NCI-H524 treated with DMSO at 0.1 percent for 48 hours (cell line): ENCODE data around the gene WDR1.
"Not testable (repeated sequence)": the region's sequence is repeated elsewhere in the genome, so short reads cannot be mapped to it uniquely, and the experiment has no call there.

Experiments
- DNase-seq: peaks from one replicate; lab custom pipeline; 2025; lab: John Stamatoyannopoulos, UW

Gene WDR1

GRCh38 chr4:10130178-10130888, 13.7 kb upstream of the WDR1 start:
- no peak for DNase-seq

- DNase-seq = no peak
Measured at GRCh38 chr4:10129196-10130177, 12.9 kb upstream of the WDR1 start.

- DNase-seq = no peak
Measured at GRCh38 chr4:10128761-10129160, 12.2 kb upstream of the WDR1 start.

- DNase-seq = not testable (repeated sequence)
Measured at GRCh38 chr4:10127531-10127930, 10.9 kb upstream of the WDR1 start.

- no peak for DNase-seq
Measured at GRCh38 chr4:10124167-10124930, 7.8 kb upstream of the WDR1 start.

- DNase-seq = no peak
Measured at GRCh38 chr4:10123227-10124101, 6.9 kb upstream of the WDR1 start.

- DNase-seq = no peak
Measured at GRCh38 chr4:10122236-10122932, 5.8 kb upstream of the WDR1 start.

- DNase-seq = no peak
Measured at GRCh38 chr4:10121568-10122208, 5.1 kb upstream of the WDR1 start.

- DNase-seq = no peak
Measured at GRCh38 chr4:10120943-10121567, 4.5 kb upstream of the WDR1 start.

- DNase-seq = no peak
Measured at GRCh38 chr4:10119773-10120172, 3.2 kb upstream of the WDR1 start.

GRCh38 chr4:10119278-10119677, 2.7 kb upstream of the WDR1 start:
- DNase-seq = no peak

GRCh38 chr4:10118048-10119004, 1.7 kb upstream of the WDR1 start:
- DNase-seq = no peak

GRCh38 chr4:10117359-10118047, 904 bp upstream of the WDR1 start:
- no peak for DNase-seq

GRCh38 chr4:10115797-10116568, 616 bp downstream of the WDR1 start:
- DNase-seq = no peak

GRCh38 chr4:10115271-10115796, 1.3 kb downstream of the WDR1 start:
- DNase-seq = no peak

GRCh38 chr4:10114607-10115006, 2.0 kb downstream of the WDR1 start:
- DNase-seq = no peak

- DNase-seq = no peak
Measured at GRCh38 chr4:10114147-10114546, 2.5 kb downstream of the WDR1 start.
